ENCODE measurements around the gene NOXA1.

The NOXA1 gene

GRCh38 chr9:137427454-137428310, 4.5 kb downstream of the NOXA1 start:
- DNase-seq (ENCODE audit: low spot score), result no peak

GRCh38 chr9:137428311-137428630, 5.1 kb downstream of the NOXA1 start:
- no peak for DNase-seq (ENCODE audit: low spot score)

GRCh38 chr9:137428841-137429545, 5.8 kb downstream of the NOXA1 start:
- DNase-seq (ENCODE audit: low spot score), result no peak

- no peak for DNase-seq (ENCODE audit: low spot score)
These were observed 6.3 kb downstream of the NOXA1 start for GRCh38 chr9:137429546-137429890.

GRCh38 chr9:137429974-137430722, 7.0 kb downstream of the NOXA1 start:
- DNase-seq (ENCODE audit: low spot score), result no peak

- no peak for DNase-seq (ENCODE audit: low spot score)
These were observed 7.7 kb downstream of the NOXA1 start for GRCh38 chr9:137430723-137431415.

- DNase-seq (ENCODE audit: low spot score), result no peak
These were observed 8.3 kb downstream of the NOXA1 start for GRCh38 chr9:137431416-137431931.

GRCh38 chr9:137432687-137433348, 9.6 kb downstream of the NOXA1 start:
- DNase-seq (ENCODE audit: low spot score), result no peak

- no peak for DNase-seq (ENCODE audit: low spot score)
These were observed 10.2 kb downstream of the NOXA1 start for GRCh38 chr9:137433349-137433915.

- DNase-seq (ENCODE audit: low spot score), result no peak
These were observed 10.8 kb downstream of the NOXA1 start for GRCh38 chr9:137433916-137434431.

GRCh38 chr9:137434498-137435380, 11.5 kb downstream of the NOXA1 start:
- no peak for DNase-seq (ENCODE audit: low spot score)

- no peak for DNase-seq (ENCODE audit: low spot score)
These were observed 12.2 kb downstream of the NOXA1 start for GRCh38 chr9:137435381-137435891.

GRCh38 chr9:137435980-137436760, 13.0 kb downstream of the NOXA1 start:
- no peak for DNase-seq (ENCODE audit: low spot score)

- no peak for DNase-seq (ENCODE audit: low spot score)
These were observed 13.8 kb downstream of the NOXA1 start for GRCh38 chr9:137436761-137437600.

GRCh38 chr9:137437691-137438590, 14.7 kb downstream of the NOXA1 start:
- DNase-seq (ENCODE audit: low spot score), result no peak

GRCh38 chr9:137438591-137439157, 15.5 kb downstream of the NOXA1 start:
- DNase-seq (ENCODE audit: low spot score), result no peak
